Activated CD4-positive, alpha-beta T cell treated with anti-CD3 and anti-CD28 coated beads, Interleukin-2, amount 50 U/mL, for 1 hour (primary cell): ENCODE data around the gene RPL18A.

Source experiments
- DNase-seq: peaks from one replicate; pipeline ENCODE4 v3.0.0-alpha.2; 2020

RPL18A gene

DNA sequence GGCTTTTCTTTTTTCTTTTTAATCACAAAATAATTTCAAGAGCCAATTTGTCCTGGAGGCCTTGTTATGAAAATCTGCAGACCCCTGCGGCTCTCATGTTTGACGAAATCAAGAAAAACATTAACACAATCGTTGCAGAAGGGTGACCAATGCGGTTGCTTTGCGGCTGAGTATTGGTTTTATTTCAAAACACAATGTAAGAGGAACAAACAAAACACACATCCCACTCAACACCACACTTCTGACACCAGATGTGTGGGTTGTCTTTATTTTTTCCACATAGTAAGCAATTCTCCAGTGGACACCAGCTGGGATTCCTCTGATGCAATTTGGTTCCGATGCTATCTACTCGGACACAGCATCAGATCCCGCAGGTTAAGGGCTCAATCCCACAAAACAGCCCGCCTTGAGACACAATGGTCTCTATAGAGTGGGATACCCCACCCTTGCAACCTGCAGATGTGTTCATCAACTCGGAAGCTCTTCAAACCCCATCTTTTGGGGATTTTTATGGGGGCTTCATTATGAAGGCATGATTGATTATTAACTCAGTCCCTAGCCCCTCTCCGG, 51.2 kb downstream of the RPL18A start:
- DNase-seq: no peak
